K562 treated with DMSO at 1 percent for 4 hours (cell line): ENCODE data around the gene KCNK3. TPM values are rescaled to one million over a fixed set of nuclear protein-coding genes. Genes with fewer than 3 reads are reported as not detected.

ENCODE experiments used
- total RNA-seq: library from RNA; unstranded; fragments of 300-600 nt; gene quantifications from 2 replicates; pipeline ENCODE4 v1.2.3, GENCODE V29; 2022; ENCODE audit not compliant: insufficient read depth

Gene KCNK3
- total RNA-seq, result not detected in 2 replicates

DNA sequence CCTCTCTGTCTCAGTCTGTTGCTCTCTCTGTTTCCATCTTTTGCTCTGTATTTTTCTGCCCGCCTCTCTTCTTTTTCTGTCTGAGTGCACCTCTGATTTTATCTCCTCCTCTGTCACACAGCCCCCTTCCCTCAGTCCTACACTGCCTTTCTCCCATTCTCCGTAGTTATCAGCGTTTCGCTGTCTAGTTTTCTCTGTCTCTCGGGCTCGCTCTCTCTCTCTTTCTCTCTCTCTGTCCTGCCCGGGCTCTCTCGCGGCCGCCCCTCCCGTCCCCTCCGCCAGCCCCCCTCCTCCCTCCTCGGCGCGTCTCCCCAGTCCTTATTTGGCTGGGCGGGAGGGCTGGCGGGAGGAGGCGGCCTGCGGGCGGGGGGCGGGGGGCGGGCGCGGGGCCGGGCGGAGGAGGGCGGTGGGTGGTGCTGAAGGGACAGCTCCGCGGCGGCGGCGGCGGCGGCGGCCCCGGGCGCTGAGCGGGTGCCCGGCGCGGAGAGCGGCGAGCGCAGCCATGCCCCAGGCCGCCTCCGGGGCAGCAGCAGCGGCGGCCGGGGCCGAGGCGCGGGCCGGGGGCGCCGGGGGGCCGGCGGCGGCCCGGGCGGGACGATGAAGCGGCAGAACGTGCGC is at the start of gene KCNK3:
Gene KCNK3 (plus strand): TSS at position 444 of the 618 bp plus-strand sequence. CDS start 154 bp downstream, at position 598.

DNA sequence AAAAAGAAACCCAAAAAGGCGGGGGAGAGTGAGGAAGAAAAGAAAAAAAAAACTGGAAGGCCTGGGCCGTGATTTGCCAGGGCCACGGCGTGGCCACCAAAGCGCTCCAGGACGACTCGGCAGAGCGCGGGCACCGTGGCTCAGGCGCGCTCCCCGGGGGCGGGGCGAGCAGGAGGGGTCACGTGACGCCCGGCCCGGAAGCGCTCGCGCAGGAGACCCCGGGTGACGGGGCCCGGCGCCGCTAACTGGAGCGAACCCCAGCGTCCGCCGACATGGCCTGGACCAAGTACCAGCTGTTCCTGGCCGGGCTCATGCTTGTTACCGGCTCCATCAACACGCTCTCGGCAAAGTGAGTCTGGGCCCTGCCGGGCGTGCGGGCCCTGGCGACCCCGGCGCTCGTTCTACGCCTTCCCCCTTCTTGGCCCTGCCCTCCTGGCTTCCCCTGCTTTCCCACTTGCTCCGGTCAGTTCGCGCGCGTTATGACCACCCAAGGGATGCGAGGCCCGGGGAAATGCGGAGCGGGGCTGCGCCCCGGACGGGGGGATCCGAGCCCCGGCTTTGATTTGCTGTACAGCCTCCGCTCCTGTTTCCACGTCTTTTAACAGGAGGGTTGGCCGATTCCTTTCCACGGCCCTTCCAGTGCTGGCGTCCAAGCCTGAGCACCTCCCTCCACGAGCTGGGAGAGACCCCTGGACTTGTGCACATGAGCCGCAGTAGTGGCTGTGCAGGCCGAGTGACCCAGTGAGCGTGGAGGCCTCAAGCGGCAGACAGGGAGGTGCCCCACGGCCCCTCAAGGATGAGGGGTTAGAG is 71.8 kb downstream of the KCNK3 start, which contains the start of gene SLC35F6:
Gene SLC35F6 (plus strand): TSS at position 207 of the 810 bp plus-strand sequence. CDS start 66 bp downstream, at position 273.

Other genes starting within 250 kb of the KCNK3 start
- gene OTOF, start 214.6 kb upstream of the KCNK3 start, total RNA-seq, result not detected in 2 replicates
- gene CIB4, start 51.4 kb upstream of the KCNK3 start, total RNA-seq, result not detected in 2 replicates
- gene SLC35F6, start 71.6 kb downstream of the KCNK3 start, total RNA-seq, result 9.6 and 9.7 TPM in 2 replicates
- gene CENPA, start 93.3 kb downstream of the KCNK3 start, total RNA-seq, result 36.9 and 46.6 TPM in 2 replicates
- not detected in 2 replicates for gene DPYSL5, start 155.4 kb downstream of the KCNK3 start, total RNA-seq